ENCODE measurements around the gene NOBOX.
"Not testable (repeated sequence)": the region's sequence is repeated elsewhere in the genome, so short reads cannot be mapped to it uniquely, and the experiment has no call there.

Gene NOBOX

DNA sequence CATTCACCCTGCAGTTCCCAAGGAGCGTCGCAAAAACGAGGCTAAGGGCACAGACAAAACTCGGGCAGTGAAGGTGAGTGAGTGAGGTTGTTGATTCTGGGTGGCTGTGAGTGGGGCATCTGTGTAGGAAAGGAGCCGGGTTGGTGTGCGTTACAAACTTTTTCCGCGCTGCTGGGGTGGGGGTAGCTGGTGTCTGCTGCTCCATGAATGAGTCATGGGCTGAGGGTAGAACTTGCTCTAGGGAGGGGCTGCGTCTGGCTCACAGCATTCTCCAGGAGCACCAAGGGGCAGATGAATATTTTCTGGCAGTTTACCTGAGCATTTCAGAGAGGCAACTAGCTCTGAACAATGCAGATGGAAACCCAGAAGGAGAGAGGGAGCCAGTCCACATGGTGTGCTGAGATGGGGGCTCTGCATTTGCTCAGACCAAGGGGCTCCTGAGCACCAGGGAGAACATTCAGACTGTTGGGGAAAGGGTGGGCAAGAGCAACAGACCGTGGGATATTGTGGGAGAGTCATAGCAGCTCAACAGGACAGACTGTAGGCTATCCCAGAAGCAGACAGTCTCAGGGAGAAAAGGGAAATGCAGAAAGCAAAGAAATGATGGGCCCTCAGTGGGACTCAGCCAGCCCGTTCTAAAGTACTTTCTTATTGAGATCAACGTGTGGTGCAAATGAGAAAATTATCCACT, 18.8 kb downstream of the NOBOX start:
- no peaks in the 10 kb centered on the region for H3K36me3 ChIP-seq (ENCODE audit: control insufficient read depth, insufficient read depth, low read length)
- no peaks in the 10 kb centered on the region; the same call in 1 of the 2 replicates for H3K27me3 ChIP-seq (replicated peaks; ENCODE audit: control insufficient read depth, insufficient read depth, low read length)
- TF ChIP-seq, protein P1, sequence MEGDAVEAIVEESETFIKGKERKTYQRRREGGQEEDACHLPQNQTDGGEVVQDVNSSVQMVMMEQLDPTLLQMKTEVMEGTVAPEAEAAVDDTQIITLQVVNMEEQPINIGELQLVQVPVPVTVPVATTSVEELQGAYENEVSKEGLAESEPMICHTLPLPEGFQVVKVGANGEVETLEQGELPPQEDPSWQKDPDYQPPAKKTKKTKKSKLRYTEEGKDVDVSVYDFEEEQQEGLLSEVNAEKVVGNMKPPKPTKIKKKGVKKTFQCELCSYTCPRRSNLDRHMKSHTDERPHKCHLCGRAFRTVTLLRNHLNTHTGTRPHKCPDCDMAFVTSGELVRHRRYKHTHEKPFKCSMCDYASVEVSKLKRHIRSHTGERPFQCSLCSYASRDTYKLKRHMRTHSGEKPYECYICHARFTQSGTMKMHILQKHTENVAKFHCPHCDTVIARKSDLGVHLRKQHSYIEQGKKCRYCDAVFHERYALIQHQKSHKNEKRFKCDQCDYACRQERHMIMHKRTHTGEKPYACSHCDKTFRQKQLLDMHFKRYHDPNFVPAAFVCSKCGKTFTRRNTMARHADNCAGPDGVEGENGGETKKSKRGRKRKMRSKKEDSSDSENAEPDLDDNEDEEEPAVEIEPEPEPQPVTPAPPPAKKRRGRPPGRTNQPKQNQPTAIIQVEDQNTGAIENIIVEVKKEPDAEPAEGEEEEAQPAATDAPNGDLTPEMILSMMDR (IDR thresholded peaks at IDR 0.05; ENCODE audit: insufficient read depth, low read length, poor library complexity, severe bottlenecking): no peak
- H3K4me3 ChIP-seq (replicated peaks; ENCODE audit: low read depth, low read length): no peak overlapping the region
- DNase-seq (ENCODE audit: extremely low read depth, insufficient read length): peak; percentile 30

DNA sequence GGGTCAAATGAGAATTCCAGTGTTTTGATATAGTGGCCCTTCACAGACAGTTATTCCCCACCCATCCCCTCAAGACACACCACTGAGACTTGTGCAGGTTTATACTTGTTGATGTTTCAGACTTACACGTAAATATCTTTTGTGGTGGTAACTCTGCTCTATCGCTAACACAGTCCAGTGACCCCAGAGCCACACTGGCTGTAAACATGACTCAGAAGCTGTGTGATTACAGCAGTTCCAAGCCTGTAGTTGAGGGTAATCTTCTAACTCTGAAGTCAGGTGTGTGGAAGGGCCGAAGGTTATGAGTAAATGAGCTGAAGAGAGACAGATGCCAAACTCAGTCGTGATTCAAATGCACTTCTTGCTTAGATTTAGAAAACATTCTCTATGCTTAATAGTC, 19.4 kb downstream of the NOBOX start:
- TF ChIP-seq, protein P1 (IDR thresholded peaks at IDR 0.05; ENCODE audit: insufficient read depth, low read length, poor library complexity, severe bottlenecking): no peak
- Histone ChIP-seq H3K4me3 (replicated peaks; ENCODE audit: low read depth, low read length) (no peak overlapping the region), H3K36me3 (ENCODE audit: control insufficient read depth, insufficient read depth, low read length) (no peaks in the 10 kb centered on the region), H3K27me3 (replicated peaks; ENCODE audit: control insufficient read depth, insufficient read depth, low read length) (no peaks in the 10 kb centered on the region; the same call in 1 of the 2 replicates)
- peak; percentile 52 for DNase-seq (ENCODE audit: extremely low read depth, insufficient read length)

DNA sequence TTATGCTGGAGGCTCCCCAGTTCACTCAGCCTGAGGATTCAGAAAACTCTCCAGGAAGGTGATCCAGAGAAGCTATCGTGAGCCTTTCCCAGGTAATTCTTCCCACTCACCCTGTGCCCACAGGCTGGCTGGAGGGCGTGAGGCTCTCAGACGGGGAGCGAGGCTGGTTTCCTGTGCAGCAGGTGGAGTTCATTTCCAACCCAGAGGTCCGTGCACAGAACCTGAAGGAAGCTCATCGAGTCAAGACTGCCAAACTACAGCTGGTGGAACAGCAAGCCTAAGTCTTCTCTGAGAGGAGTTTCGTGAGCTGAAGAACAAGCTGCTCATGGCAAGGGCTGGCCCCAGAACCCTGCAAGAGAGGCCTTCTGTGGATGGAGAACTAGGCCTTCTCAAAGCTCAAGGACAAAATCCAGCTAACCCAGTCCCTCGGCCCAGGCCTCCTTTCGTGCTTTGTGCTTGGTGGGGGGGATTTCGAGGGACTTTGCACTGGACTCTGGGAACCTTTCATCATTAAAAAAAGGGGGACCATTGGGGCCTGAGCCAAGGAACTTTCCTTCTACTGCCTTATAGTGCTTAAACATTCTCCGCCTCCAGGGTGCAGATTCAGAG, 23.6 kb downstream of the NOBOX start:
- TF ChIP-seq, protein P1 (IDR thresholded peaks at IDR 0.05; ENCODE audit: insufficient read depth, low read length, poor library complexity, severe bottlenecking): no peak
- H3K36me3 ChIP-seq (ENCODE audit: control insufficient read depth, insufficient read depth, low read length): no peaks in the 10 kb centered on the region
- H3K27me3 ChIP-seq (replicated peaks; ENCODE audit: control insufficient read depth, insufficient read depth, low read length): no peaks in the 10 kb centered on the region; the same call in 1 of the 2 replicates
- H3K4me3 ChIP-seq (replicated peaks; ENCODE audit: low read depth, low read length): no peak overlapping the region
- DNase-seq (ENCODE audit: extremely low read depth, insufficient read length): no peak

DNA sequence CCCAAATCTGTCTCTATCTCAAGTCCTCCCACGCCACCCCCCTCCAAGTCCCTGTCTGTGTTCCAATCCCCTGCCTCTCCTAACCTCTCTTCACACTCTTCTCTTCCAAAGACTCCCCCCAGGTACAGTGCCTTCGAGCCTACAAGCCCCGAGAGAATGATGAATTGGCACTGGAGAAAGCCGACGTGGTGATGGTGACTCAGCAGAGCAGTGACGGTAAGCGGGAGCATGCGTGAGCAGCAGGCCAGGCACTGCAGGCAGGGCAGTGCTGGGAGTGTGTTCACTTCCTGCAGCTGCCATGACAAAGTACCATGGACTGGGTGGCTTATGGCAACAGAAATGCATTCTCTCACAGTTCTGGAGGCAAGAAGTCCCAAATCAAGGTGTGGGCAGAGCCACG, 24.8 kb downstream of the NOBOX start:
- H3K36me3 ChIP-seq (ENCODE audit: control insufficient read depth, insufficient read depth, low read length): no peaks in the 10 kb centered on the region
- no peaks in the 10 kb centered on the region for H3K27me3 ChIP-seq (replicated peaks; ENCODE audit: control insufficient read depth, insufficient read depth, low read length)
- H3K4me3 ChIP-seq (replicated peaks; ENCODE audit: low read depth, low read length): no peak overlapping the region
- TF ChIP-seq, protein P1 (IDR thresholded peaks at IDR 0.05; ENCODE audit: insufficient read depth, low read length, poor library complexity, severe bottlenecking): no peak
- no peak for DNase-seq (ENCODE audit: extremely low read depth, insufficient read length)

DNA sequence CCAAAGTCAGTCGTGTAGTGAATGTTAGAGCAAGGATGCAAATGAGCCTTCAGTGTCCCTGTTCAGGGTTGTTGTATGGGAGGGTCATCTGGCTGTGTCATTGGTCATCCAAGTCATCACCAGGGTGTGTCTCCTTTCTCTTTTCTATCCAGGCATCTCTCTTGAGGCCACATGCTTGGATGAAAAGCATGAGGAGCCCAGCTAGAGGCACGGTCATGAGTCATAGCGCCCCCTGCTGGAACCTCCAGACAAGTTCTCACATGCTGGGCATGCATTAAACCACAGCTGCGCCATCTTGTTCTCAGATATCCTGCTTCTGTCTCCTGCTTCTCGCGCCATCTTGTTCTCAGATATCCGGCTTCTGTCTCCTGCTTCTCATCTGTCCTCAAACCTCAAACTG, 34.3 kb downstream of the NOBOX start:
- DNase-seq (ENCODE audit: extremely low read depth, insufficient read length); H3K27me3 ChIP-seq (replicated peaks; ENCODE audit: control insufficient read depth, insufficient read depth, low read length); H3K4me3 ChIP-seq (replicated peaks; ENCODE audit: low read depth, low read length); H3K36me3 ChIP-seq (ENCODE audit: control insufficient read depth, insufficient read depth, low read length): not testable (repeated sequence)

DNA sequence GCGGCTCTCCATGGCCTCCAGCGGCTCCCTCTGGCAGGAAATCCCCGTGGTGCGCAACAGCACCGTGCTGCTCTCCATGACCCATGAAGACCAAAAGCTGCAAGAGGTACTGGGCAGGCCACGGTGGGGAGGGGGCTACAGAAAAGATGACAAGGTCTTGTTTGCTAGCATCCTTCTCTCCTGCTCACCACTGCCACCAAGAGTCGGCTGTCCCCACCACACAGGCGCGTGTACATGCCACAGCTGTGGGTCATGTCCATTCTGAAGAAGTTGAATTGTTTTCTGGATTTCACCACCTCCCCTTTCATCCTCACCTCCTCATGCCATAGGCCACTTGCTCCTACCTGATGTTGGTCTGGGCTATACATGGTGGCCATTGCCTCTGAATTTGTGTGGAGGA, 36.2 kb downstream of the NOBOX start:
- H3K27me3 ChIP-seq (replicated peaks; ENCODE audit: control insufficient read depth, insufficient read depth, low read length); DNase-seq (ENCODE audit: extremely low read depth, insufficient read length); H3K36me3 ChIP-seq (ENCODE audit: control insufficient read depth, insufficient read depth, low read length); H3K4me3 ChIP-seq (replicated peaks; ENCODE audit: low read depth, low read length): not testable (repeated sequence)

DNA sequence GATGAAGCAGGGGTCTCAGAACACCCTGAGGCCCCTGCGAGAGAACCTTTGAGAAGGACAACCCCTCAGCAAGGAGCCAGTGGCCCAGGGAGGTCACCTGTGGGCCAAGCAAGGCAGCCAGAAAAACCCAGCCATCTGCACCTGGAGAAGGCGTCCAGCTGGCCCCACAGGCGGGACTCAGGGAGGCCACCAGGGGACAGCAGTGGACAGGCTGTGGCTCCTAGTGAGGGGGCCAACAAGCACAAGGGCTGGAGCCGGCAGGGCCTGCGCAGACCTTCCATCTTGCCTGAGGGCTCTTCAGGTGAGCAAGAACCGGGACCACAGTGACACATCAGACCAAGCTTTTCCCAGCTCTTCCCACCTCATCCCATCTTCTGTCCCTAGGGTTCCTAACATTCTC, 38.0 kb downstream of the NOBOX start:
- H3K27me3 ChIP-seq (replicated peaks; ENCODE audit: control insufficient read depth, insufficient read depth, low read length); DNase-seq (ENCODE audit: extremely low read depth, insufficient read length); H3K4me3 ChIP-seq (replicated peaks; ENCODE audit: low read depth, low read length); H3K36me3 ChIP-seq (ENCODE audit: control insufficient read depth, insufficient read depth, low read length): not testable (repeated sequence)

DNA sequence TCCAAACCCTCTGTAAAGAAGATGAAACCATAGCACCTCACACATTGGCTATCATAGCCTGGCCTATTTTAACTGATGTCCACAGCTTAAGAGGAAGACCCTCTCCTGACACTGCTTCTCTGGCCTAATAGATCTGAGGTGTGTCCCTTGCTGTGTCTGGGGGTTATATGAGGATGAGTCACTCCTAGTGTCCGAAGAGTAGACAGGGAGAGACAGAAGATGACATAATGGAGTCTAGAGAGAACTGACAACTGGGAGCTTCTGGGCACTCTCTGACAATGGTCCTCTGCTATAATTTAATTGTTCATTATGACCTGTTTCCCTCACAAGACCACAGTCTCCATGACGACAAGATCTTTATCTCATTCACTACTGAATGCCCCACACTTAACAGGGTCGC, 41.4 kb downstream of the NOBOX start:
- H3K4me3 ChIP-seq (replicated peaks; ENCODE audit: low read depth, low read length); H3K36me3 ChIP-seq (ENCODE audit: control insufficient read depth, insufficient read depth, low read length); H3K27me3 ChIP-seq (replicated peaks; ENCODE audit: control insufficient read depth, insufficient read depth, low read length); DNase-seq (ENCODE audit: extremely low read depth, insufficient read length): not testable (repeated sequence)

DNA sequence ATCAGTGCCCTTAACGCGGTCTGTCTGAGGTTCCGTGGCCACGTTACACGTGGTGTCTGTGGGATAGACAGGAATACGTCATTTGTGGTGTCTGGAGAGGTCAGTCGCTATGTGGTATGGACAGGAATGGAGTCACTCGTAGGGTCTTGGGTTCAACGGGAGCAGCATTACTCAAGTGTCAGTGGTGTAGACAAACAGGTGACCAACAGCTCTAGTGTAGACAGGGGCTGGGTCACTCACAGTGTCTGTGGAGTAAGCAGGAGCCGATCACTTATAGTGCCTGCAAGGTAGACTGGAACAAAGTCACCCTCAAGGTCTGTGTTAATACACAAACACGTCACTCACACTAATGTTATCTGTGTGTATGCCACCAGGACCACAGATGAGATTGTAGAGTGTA, 46.6 kb downstream of the NOBOX start:
- not testable (repeated sequence) for H3K36me3 ChIP-seq (ENCODE audit: control insufficient read depth, insufficient read depth, low read length); H3K4me3 ChIP-seq (replicated peaks; ENCODE audit: low read depth, low read length); H3K27me3 ChIP-seq (replicated peaks; ENCODE audit: control insufficient read depth, insufficient read depth, low read length); DNase-seq (ENCODE audit: extremely low read depth, insufficient read length)

DNA sequence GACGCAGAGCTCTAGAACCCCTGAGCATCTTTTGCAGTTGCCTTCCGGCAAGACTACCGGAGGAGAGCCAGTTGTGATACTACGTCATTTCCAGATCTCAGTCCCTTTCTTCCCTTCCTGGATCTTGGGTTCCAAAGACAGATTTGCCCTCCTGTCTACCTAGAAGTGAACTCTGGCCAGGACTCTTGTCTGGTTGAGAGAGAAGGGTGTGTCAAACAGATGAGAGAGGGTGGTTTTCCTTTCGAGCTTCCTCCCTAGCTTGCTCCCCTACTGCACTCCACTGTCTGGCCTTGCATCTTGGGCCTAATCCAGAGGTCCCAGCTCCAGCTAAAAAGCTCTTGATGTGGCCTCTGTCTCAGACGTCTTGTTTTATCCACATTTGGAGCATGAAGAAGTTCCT, 47.3 kb downstream of the NOBOX start:
- not testable (repeated sequence) for H3K4me3 ChIP-seq (replicated peaks; ENCODE audit: low read depth, low read length); DNase-seq (ENCODE audit: extremely low read depth, insufficient read length); H3K36me3 ChIP-seq (ENCODE audit: control insufficient read depth, insufficient read depth, low read length); H3K27me3 ChIP-seq (replicated peaks; ENCODE audit: control insufficient read depth, insufficient read depth, low read length)

All from GM06990 (cell line).